Esophagus muscularis mucosa (tissue), 4 donors: ENCODE data around the gene ZNF652. TPM values are rescaled to one million over a fixed set of nuclear protein-coding genes. Genes with fewer than 3 reads are reported as not detected.

Source experiments
- DNase-seq: peaks from one replicate; pipeline ENCODE4 v3.0.0-alpha.2; 2017; ENCODE audit errors: extremely low spot score
- H3K27ac ChIP-seq, 4 donors: fragments of 200-600 bp; sonication (generic); replicated peaks in 1 of 4; 1 replicate in 3 of 4; 2 replicates in 1 of 4; pipeline ENCODE4 v1.5.1; 2016 to 2019; ENCODE audit warnings: mild to moderate bottlenecking in 1 of 4
- H3K27me3 ChIP-seq, 4 donors: fragments of 200-600 bp; sonication (generic); one replicate each; pipeline versions ENCODE4 v1.5.1 to v1.6.0; 2016 to 2019
- H3K36me3 ChIP-seq, 4 donors: fragments of 200-600 bp; sonication (generic); one replicate each; pipeline ENCODE4 v1.5.1; 2016 to 2019
- H3K4me1 ChIP-seq, 4 donors: fragments of 200-600 bp; sonication (generic); one replicate each; pipeline ENCODE4 v1.5.1; 2016 to 2019
- H3K4me3 ChIP-seq, 4 donors: fragments of 200-600 bp; sonication (generic); 1 replicate in 2 of 4; 2 replicates in 2 of 4; pipeline ENCODE4 v1.5.1; 2016 to 2019; ENCODE audit warnings: mild to moderate bottlenecking in 4 of 4, moderate library complexity in 1 of 4
- H3K9me3 ChIP-seq, 4 donors: fragments of 200-600 bp; sonication (generic); 1 replicate in 3 of 4; 2 replicates in 1 of 4; pipeline ENCODE4 v1.5.1; 2016 to 2019
- CTCF ChIP-seq, 3 experiments: fragments of 200-600 bp in 2 of 3; fragments of 450-650 bp in 1 of 3; sonication (generic) in 2 of 3; IDR thresholded peaks; one replicate each; pipeline ENCODE4 v1.5.1; 2017 to 2019; ENCODE audit warnings: antibody characterized with exemption in 3 of 3, mild to moderate bottlenecking in 2 of 3, moderate library complexity in 1 of 3
- EP300 ChIP-seq: sonication (generic); formaldehyde crosslinking; IDR thresholded peaks from one replicate; pipeline ENCODE4 v1.6.1; 2017; ENCODE audit warnings: antibody characterized with exemption
- POLR2A ChIP-seq: fragments of 450-650 bp; IDR thresholded peaks from one replicate; pipeline ENCODE4 v1.6.1; 2017; ENCODE audit warnings: antibody characterized with exemption, moderate library complexity, mild to moderate bottlenecking, low read depth
- POLR2AphosphoS5 ChIP-seq, 2 donors: sonication (generic); formaldehyde crosslinking; IDR thresholded peaks; one replicate each; pipeline ENCODE4 v1.6.1; 2017; ENCODE audit warnings: antibody characterized with exemption in 2 of 2
- WGBS: methylation state at CpG from one replicate; pipeline ENCODE4 v1.1.5; 2018; 5-methylcytosine and 5-hydroxymethylcytosine counted together
- intact Hi-C: fragments of 100-400 bp; cut with DNase I; formaldehyde crosslinking; loops from one replicate; pipeline ENCODE4 v1.15.1; 2023
- total RNA-seq, 4 donors: library from RNA; depleted of rRNA; stranded (reverse); fragments of >200 nt; gene quantifications; one replicate each; pipeline versions ENCODE4 v1.1.0 to v1.2.1, GENCODE V29; 2016

The ZNF652 gene
- total RNA-seq, result 10 to 100 TPM; 59.3 to 100.0 (median 83.0) TPM

- no peaks in the 10 kb centered on the region for H3K9me3 ChIP-seq
- no peaks in the 10 kb centered on the region for H3K36me3 ChIP-seq
- no peak for TF ChIP-seq CTCF (IDR thresholded peaks at IDR 0.05)
- peak; percentile 26 to 40 for TF ChIP-seq POLR2AphosphoS5 (IDR thresholded peaks at IDR 0.05)
- peak within 1 kb of the TSS; percentile 86 to 100 (median 96) for H3K4me3 ChIP-seq
- peak within 1 kb of the TSS; percentile 94 to 95 (median 95) for H3K27ac ChIP-seq
- peak; percentile 95 for DNase-seq
- H3K27me3 ChIP-seq, result no peaks in the 10 kb centered on the region
- peaks cover 14 to 54% (median 48%) of the 10 kb centered on the region in 4 donors for H3K4me1 ChIP-seq
- WGBS, result under 1% methylated on average over 22 of the region's 106 CpGs
- intact Hi-C loops, result loop anchor here (5.0 kb wide), 2 partner anchors 35 to 45 kb away; no protein-coding TSS in a partner anchor
These were observed at the start of gene ZNF652 for GRCh38 chr17:49361902-49362722. Gene ZNF652 (minus strand): TSS chr17:49362250. CDS start chr17:49317725, 44,525 bp downstream.

DNA sequence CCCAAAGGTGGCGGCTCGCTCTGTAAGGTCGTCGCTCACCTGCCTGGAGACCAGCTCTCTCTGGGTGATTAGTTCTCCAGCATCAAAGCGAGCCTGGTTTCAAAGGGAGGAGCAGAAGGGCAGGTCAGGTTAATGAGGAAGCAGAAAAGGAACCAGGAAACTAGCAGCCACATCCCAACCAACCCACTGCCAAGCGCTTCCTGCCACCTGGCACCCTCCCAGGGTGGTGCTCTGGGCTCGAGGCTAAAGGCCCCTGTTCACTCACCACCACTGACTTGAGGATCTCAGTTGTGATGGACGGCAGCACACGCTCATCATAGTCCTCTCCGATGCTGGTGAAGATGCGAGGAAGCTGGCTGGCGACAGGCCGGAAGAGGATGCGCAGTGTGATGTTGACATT lies 47.0 kb upstream of the ZNF652 start:
- Histone ChIP-seq H3K27me3 (no peaks in the 10 kb centered on the region), H3K27ac (no peak overlapping the region), H3K4me3 (no peak overlapping the region), H3K4me1 (peaks cover 15 to 20% (median 17%) of the 10 kb centered on the region in 4 donors), H3K36me3 (peaks cover 73 to 92% (median 89%) of the 10 kb centered on the region in 4 donors), H3K9me3 (no peaks in the 10 kb centered on the region)
- 84% methylated on average over 14 of the region's 14 CpGs for WGBS
- intact Hi-C loops, result no loop called here
- DNase-seq, result no peak
- TF ChIP-seq POLR2AphosphoS5 (IDR thresholded peaks at IDR 0.05) (no peak), POLR2A (no peak), EP300 (no peak), CTCF (IDR thresholded peaks at IDR 0.05) (no peak)

GRCh38 chr17:49407981-49408501 lies 46.0 kb upstream of the ZNF652 start:
- no peak for DNase-seq
- Histone ChIP-seq H3K27ac (no peak overlapping the region), H3K4me1 (peaks cover 8 to 13% (median 10%) of the 10 kb centered on the region in 4 donors), H3K9me3 (no peaks in the 10 kb centered on the region), H3K4me3 (no peak overlapping the region), H3K27me3 (no peaks in the 10 kb centered on the region), H3K36me3 (peaks cover 73 to 98% (median 95%) of the 10 kb centered on the region in 4 donors)
- TF ChIP-seq POLR2AphosphoS5 (IDR thresholded peaks at IDR 0.05) (no peak), CTCF (IDR thresholded peaks at IDR 0.05) (peak; percentile 46 to 69 (median 51)), POLR2A (no peak)
- 25% methylated on average over 9 of the region's 9 CpGs for WGBS
- intact Hi-C loops, result no loop called here

DNA sequence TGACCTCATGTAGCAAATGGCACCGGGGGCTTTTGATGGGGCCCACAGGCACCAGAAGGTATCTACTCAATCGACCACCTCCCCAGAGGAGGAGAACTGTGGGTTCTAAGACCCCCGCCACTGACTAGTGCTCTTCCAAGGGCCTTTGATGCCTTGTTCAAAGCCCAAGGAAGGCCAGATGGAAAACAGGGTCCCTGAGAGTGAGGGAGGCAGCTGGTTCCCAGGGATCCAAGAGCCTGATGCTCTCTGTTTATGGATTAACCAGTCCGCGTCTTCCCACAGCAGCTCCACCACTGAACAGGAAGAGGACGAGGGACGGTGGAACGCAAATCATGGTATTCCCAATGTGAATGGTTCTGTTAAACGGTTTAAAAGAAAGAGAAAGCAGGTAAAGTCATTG lies 45.0 kb upstream of the ZNF652 start:
- Histone ChIP-seq H3K9me3 (no peaks in the 10 kb centered on the region), H3K27ac (no peak overlapping the region), H3K4me3 (no peak overlapping the region), H3K27me3 (no peaks in the 10 kb centered on the region), H3K4me1 (peaks cover 8 to 13% (median 10%) of the 10 kb centered on the region in 4 donors), H3K36me3 (peaks cover 64 to 94% (median 91%) of the 10 kb centered on the region in 4 donors)
- no peak for DNase-seq
- TF ChIP-seq POLR2A, result no peak
- no peak for TF ChIP-seq POLR2AphosphoS5 (IDR thresholded peaks at IDR 0.05)
- no peak for TF ChIP-seq EP300
- no peak for TF ChIP-seq CTCF (IDR thresholded peaks at IDR 0.05)
- intact Hi-C loops, result no loop called here
- WGBS, result 93% methylated on average over 9 of the region's 9 CpGs
